Measurements from ENCODE around the gene HDGFL3.
A peak's percentile ranks its signal among the peaks of the same experiment; 100 is the strongest.

DNA sequence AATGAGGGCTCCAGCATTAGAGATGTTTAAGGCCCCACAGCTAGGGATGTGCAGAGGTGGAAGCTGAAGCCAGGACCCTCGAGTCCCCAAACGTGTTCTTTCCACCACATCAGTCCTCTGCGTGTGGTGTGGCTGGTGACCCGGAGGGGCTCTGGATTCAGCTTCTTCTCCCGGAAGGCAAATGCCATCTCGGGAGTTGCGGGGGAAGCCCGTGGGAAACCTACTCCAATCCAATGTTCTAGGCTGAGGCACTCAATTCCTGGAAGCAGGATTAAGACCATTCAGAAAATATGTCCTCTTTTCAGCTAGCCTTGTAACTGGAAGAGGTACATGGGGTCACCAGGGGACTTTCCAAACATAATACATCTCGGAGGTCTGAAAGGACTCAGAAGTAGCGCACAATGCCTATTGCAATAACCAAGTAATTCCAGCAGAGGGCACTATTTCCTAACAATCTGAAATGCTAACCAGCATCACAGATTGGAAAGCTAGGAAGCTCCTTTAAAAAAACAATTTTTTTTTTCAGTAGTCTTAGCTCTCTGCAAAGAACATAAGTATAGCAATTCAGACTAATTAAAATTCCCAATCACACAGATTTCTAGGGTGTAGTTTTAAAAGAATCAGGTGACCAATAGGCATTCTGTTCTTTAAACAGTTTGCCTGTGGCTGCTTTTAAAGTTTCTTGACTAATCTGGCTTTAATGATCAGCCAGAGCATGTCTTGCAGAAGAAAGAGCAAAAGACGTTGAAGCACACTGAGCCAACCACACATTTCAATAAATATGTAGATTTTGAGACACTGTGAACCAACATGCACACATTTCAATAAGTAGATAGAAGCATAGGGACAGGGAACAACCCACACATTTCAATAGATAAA lies 40.8 kb upstream of the HDGFL3 start:
- TF ChIP-seq TCF7L2 (IDR thresholded peaks at IDR 0.05; ENCODE audit: low read depth, low read length) (no peak), POLR2AphosphoS5 (IDR thresholded peaks at IDR 0.05; ENCODE audit: low read depth, low read length) (no peak), SIN3A (IDR thresholded peaks at IDR 0.05; ENCODE audit: borderline replicate concordance, insufficient read depth, low read depth, low read length) (no peak)
- TF ChIP-seq, protein P1, sequence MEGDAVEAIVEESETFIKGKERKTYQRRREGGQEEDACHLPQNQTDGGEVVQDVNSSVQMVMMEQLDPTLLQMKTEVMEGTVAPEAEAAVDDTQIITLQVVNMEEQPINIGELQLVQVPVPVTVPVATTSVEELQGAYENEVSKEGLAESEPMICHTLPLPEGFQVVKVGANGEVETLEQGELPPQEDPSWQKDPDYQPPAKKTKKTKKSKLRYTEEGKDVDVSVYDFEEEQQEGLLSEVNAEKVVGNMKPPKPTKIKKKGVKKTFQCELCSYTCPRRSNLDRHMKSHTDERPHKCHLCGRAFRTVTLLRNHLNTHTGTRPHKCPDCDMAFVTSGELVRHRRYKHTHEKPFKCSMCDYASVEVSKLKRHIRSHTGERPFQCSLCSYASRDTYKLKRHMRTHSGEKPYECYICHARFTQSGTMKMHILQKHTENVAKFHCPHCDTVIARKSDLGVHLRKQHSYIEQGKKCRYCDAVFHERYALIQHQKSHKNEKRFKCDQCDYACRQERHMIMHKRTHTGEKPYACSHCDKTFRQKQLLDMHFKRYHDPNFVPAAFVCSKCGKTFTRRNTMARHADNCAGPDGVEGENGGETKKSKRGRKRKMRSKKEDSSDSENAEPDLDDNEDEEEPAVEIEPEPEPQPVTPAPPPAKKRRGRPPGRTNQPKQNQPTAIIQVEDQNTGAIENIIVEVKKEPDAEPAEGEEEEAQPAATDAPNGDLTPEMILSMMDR (IDR thresholded peaks at IDR 0.05), result peak; percentile 85
- TF ChIP-seq, protein P2, sequence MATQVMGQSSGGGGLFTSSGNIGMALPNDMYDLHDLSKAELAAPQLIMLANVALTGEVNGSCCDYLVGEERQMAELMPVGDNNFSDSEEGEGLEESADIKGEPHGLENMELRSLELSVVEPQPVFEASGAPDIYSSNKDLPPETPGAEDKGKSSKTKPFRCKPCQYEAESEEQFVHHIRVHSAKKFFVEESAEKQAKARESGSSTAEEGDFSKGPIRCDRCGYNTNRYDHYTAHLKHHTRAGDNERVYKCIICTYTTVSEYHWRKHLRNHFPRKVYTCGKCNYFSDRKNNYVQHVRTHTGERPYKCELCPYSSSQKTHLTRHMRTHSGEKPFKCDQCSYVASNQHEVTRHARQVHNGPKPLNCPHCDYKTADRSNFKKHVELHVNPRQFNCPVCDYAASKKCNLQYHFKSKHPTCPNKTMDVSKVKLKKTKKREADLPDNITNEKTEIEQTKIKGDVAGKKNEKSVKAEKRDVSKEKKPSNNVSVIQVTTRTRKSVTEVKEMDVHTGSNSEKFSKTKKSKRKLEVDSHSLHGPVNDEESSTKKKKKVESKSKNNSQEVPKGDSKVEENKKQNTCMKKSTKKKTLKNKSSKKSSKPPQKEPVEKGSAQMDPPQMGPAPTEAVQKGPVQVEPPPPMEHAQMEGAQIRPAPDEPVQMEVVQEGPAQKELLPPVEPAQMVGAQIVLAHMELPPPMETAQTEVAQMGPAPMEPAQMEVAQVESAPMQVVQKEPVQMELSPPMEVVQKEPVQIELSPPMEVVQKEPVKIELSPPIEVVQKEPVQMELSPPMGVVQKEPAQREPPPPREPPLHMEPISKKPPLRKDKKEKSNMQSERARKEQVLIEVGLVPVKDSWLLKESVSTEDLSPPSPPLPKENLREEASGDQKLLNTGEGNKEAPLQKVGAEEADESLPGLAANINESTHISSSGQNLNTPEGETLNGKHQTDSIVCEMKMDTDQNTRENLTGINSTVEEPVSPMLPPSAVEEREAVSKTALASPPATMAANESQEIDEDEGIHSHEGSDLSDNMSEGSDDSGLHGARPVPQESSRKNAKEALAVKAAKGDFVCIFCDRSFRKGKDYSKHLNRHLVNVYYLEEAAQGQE (IDR thresholded peaks at IDR 0.05; ENCODE audit: insufficient read depth in 1 of 2, low read depth in 2 of 2, low read length in 1 of 2), result no peak

Data from Panc1 (cell line).